Esophagus (tissue), 2 donors: ENCODE results near the gene PLXNA2. TPM values are rescaled to one million over a fixed set of nuclear protein-coding genes. Genes with fewer than 3 reads are reported as not detected.

Experiments used
- H3K27ac ChIP-seq, 2 donors: one replicate each; pipeline ENCODE4 v1.5.1; 2013; ENCODE audit warnings: low read depth in 2 of 2, mild to moderate bottlenecking in 2 of 2, inconsistent platforms in 1 of 2, low read length in 1 of 2, moderate library complexity in 1 of 2
- H3K27me3 ChIP-seq, 2 donors: one replicate each; pipeline ENCODE4 v1.6.1; 2013; ENCODE audit warnings: low read length in 2 of 2, control low read depth in 1 of 2, mild to moderate bottlenecking in 1 of 2; ENCODE audit not compliant: insufficient read depth in 2 of 2, control insufficient read depth in 1 of 2
- H3K36me3 ChIP-seq, 2 donors: one replicate each; pipeline ENCODE4 v1.6.1; 2013; ENCODE audit warnings: low read length in 1 of 2; ENCODE audit not compliant: control insufficient read depth in 2 of 2, insufficient read depth in 2 of 2
- H3K4me1 ChIP-seq, 2 donors: one replicate each; pipeline ENCODE4 v1.6.1; 2013; ENCODE audit warnings: low read length in 1 of 2; ENCODE audit not compliant: control insufficient read depth in 2 of 2, insufficient read depth in 2 of 2
- H3K4me3 ChIP-seq, 2 donors: one replicate each; pipeline ENCODE4 v1.5.1; 2013; ENCODE audit warnings: low read length in 2 of 2, mild to moderate bottlenecking in 2 of 2, low read depth in 1 of 2, moderate library complexity in 1 of 2
- H3K9me3 ChIP-seq, 2 donors: one replicate each; pipeline ENCODE4 v1.6.1; 2013; ENCODE audit warnings: mild to moderate bottlenecking in 2 of 2, low read depth in 1 of 2, low read length in 1 of 2, moderate library complexity in 1 of 2; ENCODE audit not compliant: control insufficient read depth in 2 of 2, insufficient read depth in 1 of 2
- whole genome bisulfite sequencing, 2 donors: extraction: QIAGEN DNeasy Blood & Tissue Kit; methylation state at CpG; one replicate each; pipeline ENCODE4 v1.1.7; 2013; 5-methylcytosine and 5-hydroxymethylcytosine counted together
- polyA plus RNA-seq, 2 donors: library from polyadenylated mRNA; stranded (reverse); fragments of 200-250 nt; gene quantifications; one replicate each; pipeline ENCODE4 v1.2.3, GENCODE V29; 2013
- donor health status: healthy with polysubstance abuse.
- donor health status: Bipolar disorder and iron deficiency.

PLXNA2 gene
- polyA plus RNA-seq, 2 donors: 12.6 to 25.5 TPM

DNA sequence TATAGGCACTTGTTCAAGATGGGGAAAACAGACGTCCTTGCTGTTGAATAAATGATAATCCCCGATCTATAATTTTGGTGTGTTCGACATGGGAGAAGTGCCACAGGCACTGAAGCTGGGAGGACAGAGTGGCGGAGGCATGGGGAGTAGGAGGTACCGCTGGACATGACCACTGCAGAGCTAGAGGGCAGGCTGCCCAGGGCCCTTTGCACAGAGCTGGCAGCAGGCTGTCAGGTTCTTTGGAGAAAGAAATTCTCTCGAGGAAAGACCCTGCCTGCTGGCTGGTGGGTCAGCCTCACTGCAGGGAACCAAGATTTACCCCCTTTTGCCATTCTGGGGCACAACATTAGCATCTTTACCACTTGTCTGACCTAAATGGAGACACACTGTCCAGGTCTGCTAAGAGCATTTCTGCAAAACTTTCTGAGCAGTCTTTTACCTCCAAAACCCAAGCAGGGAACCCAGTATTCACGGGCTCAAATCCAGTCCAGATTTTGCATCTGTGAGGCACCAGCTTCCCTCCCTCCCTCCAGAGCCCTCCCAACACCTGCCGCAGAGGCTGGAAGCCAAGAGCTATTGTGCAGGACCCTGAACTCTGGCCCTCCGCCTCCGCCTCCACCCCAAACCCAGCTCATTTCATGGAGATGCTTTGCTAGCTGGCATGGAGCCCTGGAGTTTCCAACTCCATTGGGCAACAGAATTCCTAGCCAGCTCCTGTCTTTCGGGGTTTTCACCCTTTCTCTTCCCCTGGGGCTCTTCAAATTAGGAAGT, 142.3 kb downstream of the PLXNA2 start:
- Histone ChIP-seq H3K36me3 (peaks cover 0 to 9% of the 10 kb centered on the region in 2 donors), H3K4me3 (no peak overlapping the region), H3K9me3 (no peaks in the 10 kb centered on the region), H3K27ac (no peak overlapping the region), H3K4me1 (no peaks in the 10 kb centered on the region), H3K27me3 (no peaks in the 10 kb centered on the region)
- WGBS, 2 donors: 47 to 55% methylated on average over 11 of the region's 11 CpGs

DNA sequence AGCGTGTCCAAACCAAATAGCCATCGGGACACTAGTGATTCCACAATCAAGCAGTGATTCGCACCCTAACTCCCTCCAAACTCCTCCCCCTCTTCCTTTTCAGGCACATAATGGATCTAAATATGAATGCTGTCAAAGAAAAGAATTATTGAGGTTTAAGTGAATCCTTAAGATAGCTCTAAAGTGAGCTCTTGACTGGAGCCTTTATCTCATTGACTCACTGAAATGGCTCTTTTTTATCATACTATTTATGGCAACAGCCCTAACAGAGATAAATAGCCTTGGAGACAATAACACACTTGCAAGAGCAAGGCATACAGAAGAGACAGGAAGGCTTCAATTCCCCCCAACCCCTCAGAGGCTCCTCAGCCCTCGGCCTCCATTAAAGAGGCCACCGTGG, 143.3 kb downstream of the PLXNA2 start:
- no peak overlapping the region for H3K4me3 ChIP-seq
- WGBS, 2 donors: 73 to 77% methylated on average over 5 of the region's 5 CpGs
- H3K27ac ChIP-seq: no peak overlapping the region
- peaks cover 4 to 15% of the 10 kb centered on the region in 2 donors for H3K36me3 ChIP-seq
- H3K9me3 ChIP-seq: no peaks in the 10 kb centered on the region
- no peaks in the 10 kb centered on the region for H3K4me1 ChIP-seq
- no peaks in the 10 kb centered on the region for H3K27me3 ChIP-seq

DNA sequence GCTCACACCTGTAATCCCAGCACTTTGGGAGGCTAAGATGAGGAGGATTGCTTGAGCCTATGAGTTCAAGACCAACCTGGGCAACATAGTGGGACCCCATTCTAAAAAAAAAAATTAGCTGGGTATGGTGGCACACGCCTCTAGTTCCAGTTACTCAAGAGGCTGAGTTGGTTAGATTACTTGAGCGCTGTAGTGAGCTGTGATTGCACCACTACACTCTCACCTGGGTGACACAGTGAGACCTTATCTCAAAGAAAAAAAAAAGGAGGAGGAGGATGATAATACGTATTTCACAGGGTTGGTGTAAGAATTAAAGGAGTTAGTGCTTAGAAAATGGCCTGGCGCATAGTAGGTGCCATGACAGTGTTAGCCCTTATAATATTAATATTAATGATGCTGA, 144.1 kb downstream of the PLXNA2 start:
- Histone ChIP-seq H3K4me3 (no peak overlapping the region), H3K9me3 (no peaks in the 10 kb centered on the region), H3K27ac (no peak overlapping the region), H3K4me1 (no peaks in the 10 kb centered on the region), H3K36me3 (peaks cover 6 to 20% of the 10 kb centered on the region in 2 donors), H3K27me3 (no peaks in the 10 kb centered on the region)
- 71 to 73% methylated on average over 4 of the region's 4 CpGs for WGBS, 2 donors

DNA sequence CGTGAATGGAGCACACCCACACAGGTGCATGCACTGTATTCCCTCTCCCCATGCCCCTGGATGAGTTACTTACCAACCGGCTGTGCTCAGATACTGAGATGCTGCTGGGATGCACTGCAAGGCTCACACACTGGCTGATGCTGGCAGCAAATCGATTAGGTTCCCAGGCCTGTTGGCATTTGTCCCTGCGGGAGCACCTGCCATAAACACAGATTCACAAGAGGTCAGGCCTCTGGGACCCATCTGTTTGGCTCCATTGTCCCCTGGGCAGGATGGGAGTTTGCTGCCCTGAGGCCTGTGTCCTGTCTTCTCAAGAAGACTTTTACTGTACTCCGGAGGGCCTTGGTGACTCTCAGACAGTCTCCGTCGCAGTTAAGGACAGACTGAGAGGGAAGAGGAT, 145.4 kb downstream of the PLXNA2 start:
- no peak overlapping the region for H3K27ac ChIP-seq
- H3K4me1 ChIP-seq: no peaks in the 10 kb centered on the region
- H3K9me3 ChIP-seq: no peaks in the 10 kb centered on the region
- no peaks in the 10 kb centered on the region for H3K27me3 ChIP-seq
- 84 to 85% methylated on average over 7 of the region's 7 CpGs for WGBS, 2 donors
- no peak overlapping the region for H3K4me3 ChIP-seq
- H3K36me3 ChIP-seq: peaks cover 6 to 21% of the 10 kb centered on the region in 2 donors

DNA sequence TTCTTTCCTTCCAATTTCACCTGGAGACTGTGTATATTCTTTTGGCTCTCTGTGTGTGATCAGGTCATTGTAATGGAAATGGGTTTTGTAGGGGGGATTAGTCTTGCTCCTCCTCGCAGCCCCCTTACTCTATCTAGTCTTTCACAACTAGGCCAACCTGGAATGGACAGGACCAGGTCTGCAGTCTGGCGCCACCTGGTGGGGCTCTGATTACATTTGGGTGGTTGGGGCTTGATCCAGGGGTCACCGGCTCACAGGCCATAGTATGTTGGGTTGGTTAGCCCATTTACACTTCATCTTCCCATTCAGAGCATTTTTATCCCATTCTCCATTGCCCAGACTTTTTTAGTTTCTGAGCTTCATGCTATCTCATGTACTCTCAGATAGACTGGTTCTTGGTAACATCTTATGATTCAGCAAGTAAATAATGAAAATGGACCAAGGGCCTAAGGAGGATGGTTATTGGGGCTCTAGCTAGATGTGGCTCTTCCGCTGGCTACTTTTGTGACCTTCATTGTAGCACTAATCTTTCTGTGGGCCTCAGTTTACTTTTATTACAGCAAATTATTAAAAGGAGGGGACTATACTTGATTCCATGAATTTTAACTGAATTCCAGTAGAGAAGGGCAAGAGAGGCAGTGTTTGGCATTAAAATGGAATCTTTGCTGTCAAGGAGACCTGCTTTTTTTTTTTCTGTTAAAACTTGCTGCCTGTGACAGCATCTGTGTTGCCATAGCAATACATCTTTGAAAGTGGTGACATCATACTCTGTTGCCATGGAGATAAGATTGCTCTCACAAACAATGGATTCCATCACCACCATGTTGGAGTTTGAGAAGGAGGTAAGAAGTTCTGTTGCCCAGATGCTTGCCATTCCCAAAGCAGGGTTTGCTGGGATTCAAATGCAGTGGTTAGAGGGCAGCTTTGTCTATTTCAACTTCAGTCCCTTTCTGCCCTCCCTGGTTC, 150.1 kb downstream of the PLXNA2 start:
- 52 to 66% methylated on average over 4 of the region's 4 CpGs for WGBS, 2 donors
- H3K4me1 ChIP-seq: peaks cover 0 to 2% of the 10 kb centered on the region in 2 donors
- no peak overlapping the region for H3K4me3 ChIP-seq
- no peak overlapping the region for H3K27ac ChIP-seq
- H3K27me3 ChIP-seq: no peaks in the 10 kb centered on the region
- H3K9me3 ChIP-seq: no peaks in the 10 kb centered on the region
- H3K36me3 ChIP-seq: peaks cover 16 to 20% of the 10 kb centered on the region in 2 donors

DNA sequence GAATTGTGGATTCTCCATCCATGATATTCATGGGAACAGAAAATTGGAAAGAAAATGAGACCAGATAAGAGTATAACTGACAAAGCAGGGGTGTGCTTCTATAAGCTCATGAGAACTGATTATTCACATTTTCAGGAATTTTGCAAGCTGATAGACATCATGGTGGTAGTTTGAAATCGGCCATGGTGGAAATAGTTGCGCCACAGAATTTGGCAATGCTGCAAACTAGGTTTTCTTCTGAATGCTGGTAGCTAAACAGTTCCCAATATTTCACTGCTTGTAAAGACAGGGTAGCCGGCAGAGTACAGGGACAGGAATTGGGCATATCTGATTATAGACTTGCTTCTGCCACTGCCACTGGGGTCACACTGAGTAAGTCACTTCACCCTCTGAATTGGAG, 151.1 kb downstream of the PLXNA2 start:
- Histone ChIP-seq H3K4me1 (peaks cover 0 to 2% of the 10 kb centered on the region in 2 donors), H3K27ac (no peak overlapping the region), H3K9me3 (no peaks in the 10 kb centered on the region), H3K36me3 (peaks cover 17 to 21% of the 10 kb centered on the region in 2 donors), H3K4me3 (no peak overlapping the region), H3K27me3 (no peaks in the 10 kb centered on the region)
- WGBS, 2 donors: 93 to 94% methylated on average over 3 of the region's 3 CpGs

DNA sequence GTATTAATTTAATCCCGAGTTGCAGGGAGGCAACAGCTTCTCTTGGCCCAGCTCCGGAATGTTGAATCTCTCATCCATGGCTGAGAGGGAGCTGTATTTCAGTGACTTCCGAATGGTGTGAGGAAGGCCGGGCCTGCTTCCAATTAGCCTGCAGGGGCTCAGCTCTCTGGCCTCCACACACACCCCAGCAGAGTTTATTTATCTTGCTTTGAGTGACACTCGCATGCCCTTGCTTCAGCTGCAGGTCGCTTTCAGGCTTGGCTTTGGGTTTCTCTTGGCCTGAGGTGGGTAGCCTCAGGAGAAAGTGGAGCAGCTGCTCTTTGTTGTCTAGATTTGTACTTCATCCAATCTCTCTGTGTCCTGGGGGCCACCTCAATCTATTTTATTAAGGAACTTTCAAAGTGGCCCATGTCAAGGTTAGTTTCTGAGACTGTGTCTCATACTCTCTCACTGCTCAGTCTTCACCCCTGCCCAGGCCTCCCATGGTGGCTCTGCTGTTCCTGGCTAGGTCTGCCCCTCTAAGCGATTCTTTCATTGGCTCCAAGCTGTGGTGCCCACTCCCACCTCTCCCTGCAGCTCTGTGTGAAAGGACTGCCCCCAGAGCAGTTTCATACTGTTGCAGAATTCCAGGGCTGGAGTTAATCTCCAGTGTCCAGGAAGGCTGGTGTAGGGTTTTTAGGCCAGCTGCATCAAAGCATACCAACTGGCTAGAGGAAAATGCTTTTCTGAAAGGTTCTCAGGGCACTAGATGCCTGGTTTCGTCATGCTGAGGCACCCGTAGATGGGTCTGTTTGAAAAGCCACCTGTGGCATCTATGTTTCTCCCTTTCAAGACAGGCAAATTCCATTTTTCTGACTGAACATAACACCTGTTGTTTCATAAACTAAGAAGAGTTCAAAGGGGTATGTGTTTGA, 153.5 kb downstream of the PLXNA2 start:
- WGBS, 2 donors: 49 to 58% methylated on average over 9 of the region's 9 CpGs
- Histone ChIP-seq H3K9me3 (no peaks in the 10 kb centered on the region), H3K4me1 (peaks cover 0 to 2% of the 10 kb centered on the region in 2 donors), H3K36me3 (peaks cover 10 to 16% of the 10 kb centered on the region in 2 donors), H3K4me3 (no peak overlapping the region), H3K27ac (peak overlapping the region in 1 of 2 donors; percentile 8), H3K27me3 (no peaks in the 10 kb centered on the region)

DNA sequence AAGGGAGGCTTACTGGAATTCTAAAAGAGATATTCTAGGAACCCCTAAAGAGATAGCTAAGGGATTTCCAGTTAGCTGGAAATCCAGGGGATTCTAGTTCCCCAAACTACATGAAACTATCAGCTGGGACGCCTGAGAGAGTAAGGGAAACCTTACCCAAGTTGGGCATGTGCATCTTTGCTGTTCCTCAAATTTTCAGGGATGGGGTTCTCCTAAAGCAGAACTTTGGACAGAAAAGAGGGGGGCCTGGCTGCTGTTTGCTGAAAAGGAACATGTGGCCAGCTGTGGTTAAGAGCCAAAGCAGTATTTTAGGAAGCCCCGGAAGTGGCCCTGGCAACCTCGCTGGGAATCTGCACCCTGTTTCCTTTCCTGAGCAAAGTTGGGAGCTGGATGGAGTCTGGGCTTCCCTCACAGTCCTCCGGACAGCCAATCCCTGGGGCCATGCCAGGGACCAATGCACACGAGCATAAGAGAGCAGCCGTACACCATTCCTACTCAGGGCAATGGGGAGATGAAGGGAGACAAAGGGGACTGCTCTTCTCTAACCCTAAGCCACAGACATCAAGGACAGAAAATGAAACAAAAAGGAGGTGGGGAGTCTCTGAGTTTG, 154.3 kb downstream of the PLXNA2 start:
- 36 to 48% methylated on average over 6 of the region's 6 CpGs for WGBS, 2 donors
- H3K27ac ChIP-seq: peak overlapping the region in 1 of 2 donors; percentile 8
- no peaks in the 10 kb centered on the region for H3K9me3 ChIP-seq
- no peaks in the 10 kb centered on the region for H3K27me3 ChIP-seq
- H3K36me3 ChIP-seq: peaks cover 10% of the 10 kb centered on the region in 2 donors
- no peak overlapping the region for H3K4me3 ChIP-seq
- H3K4me1 ChIP-seq: peaks cover 0 to 2% of the 10 kb centered on the region in 2 donors
